ENCODE measurements around the gene ARFRP1. TPM values are rescaled to one million over a fixed set of nuclear protein-coding genes. Genes with fewer than 3 reads are reported as not detected.

Gene ARFRP1
- total RNA-seq, 2 donors from 2014 or later = 36.1 to 53.4 TPM

DNA sequence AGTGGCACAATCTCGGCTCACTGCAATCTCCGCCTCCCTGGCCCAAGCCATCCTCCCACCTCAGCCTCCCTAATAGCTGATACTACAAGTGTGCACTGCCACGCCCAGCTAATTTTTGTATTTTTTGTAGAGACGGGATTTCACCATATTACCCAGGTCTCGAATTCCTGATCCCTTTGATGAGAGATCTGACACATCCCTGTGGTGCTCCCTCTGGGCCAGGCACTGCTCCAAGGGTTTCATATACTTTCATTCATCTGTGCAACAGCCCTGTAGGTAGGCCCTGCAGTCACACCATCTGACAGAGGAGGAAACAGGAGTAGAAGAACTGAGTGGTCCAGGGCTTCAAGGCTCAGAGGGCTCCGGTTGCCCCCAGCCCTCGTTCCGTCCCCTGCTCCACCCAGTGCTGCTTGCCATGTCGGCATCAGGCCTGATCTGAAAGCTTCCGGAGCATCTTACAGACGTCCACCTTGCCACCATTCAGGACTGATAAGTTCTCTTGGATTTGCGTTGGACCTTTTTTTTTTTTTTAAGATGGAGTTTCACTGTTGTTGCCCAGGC, 3.4 kb upstream of the ARFRP1 start:
- peaks cover 4 to 10% of the 10 kb centered on the region in 2 donors for H3K9me3 Mint-ChIP-seq
- no peak for DNase-seq (ENCODE audit: low spot score in 2 of 2)

DNA sequence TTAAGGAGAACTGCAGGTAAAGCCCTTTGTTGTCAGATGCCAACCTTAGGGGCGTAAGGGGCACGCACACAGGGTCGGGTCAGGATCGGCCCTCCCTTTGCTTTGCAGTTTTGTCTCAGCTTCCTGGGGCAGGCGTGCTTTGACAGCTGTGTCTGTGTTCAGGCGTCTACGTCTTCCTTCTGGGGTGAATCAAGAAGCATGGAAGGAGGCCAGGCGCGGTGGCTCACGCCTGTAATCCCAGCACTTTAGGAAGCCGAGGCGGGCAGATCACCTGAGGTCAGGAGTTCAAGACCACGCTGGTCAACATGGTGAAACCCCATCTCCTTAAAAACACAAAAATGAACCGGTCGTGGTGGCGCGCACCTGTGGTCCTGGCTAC, 1.4 kb upstream of the ARFRP1 start:
- Mint-ChIP-seq H3K9me3 (peaks cover 0 to 6% of the 10 kb centered on the region in 2 donors), H3K36me3 (peaks cover 25 to 47% of the 10 kb centered on the region in 2 donors), H3K27ac (peak overlapping the region in 1 of 2 donors; percentile 91)
- ATAC-seq (no peak), DNase-seq (ENCODE audit: low spot score in 2 of 2) (no peak)

More for the DNA sequence above, 3.4 kb upstream of the ARFRP1 start:
- Mint-ChIP-seq H3K27ac (no peak overlapping the region), H3K36me3 (peaks cover 36 to 65% of the 10 kb centered on the region in 2 donors)
- ATAC-seq = no peak

DNA sequence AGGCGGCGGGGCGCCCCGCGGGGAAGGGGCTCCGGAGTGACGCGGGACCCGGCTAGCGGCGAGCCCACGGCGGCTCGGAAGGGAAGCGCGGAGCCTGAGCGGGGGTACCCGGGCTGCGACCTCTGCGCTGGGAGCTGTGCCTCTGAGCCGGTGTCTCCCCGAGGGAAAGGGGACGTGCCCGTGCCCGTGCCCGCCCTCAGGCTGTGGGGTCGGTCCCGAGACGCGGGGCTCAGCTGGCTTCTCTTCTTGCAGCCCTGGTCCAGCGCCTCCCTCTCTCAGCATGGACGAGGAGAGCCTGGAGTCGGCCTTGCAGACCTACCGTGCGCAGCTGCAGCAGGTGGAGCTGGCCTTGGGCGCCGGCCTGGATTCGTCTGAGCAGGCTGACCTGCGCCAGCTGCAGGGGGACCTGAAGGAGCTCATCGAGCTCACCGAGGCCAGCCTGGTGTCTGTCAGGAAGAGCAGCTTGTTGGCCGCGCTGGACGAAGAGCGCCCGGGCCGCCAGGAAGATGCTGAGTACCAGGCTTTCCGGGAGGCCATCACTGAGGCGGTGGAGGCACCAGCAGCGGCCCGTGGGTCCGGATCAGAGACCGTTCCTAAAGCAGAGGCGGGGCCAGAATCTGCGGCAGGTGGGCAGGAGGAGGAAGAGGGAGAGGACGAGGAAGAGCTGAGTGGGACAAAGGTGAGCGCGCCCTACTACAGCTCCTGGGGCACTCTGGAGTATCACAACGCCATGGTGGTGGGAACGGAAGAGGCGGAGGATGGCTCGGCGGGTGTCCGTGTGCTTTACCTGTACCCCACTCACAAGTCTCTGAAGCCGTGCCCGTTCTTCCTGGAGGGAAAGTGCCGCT, 749 bp upstream of the ARFRP1 start:
- H3K36me3 Mint-ChIP-seq = peaks cover 25 to 44% of the 10 kb centered on the region in 2 donors
- peak; percentile 4 to 11 for ATAC-seq

DNA sequence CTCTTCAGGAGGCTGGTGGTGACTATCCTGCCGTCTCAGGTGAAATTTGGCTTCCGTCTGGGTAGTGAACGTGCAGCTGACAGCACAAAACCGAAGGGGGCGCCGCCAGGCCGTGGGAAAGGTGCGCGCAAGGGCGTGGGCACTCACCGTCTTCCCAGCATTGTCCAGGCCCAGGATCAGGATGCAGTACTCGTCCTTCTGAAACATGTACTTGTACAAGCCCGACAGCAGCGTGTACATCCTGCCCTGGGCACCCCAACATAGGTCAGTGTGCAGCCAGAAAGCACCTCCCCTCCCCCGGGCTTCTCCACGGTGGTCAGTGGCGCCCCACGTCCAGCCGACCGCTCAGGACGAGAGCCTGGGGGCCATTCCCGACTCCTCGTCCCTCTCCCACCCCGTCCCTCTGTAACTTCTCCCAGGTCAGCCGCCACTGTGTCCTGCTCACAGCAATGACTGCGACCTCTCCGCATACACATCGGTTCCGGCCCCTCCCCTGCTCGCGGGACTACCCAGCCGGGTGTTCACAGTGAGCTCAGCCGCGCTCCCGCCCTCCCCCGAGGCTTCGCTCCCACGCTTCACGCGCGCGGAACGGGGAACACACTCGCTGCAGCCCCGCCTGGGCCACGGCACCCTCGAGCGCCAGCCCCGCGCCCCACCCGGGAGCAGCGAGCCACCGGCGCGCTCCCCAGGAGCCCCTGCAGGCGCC, 771 bp downstream of the ARFRP1 start:
- peak; percentile 65 to 77 for ATAC-seq
- DNase-seq (ENCODE audit: low spot score in 2 of 2) = peak; percentile 63 to 66
- peaks cover 0 to under 1% of the 10 kb centered on the region in 2 donors for H3K9me3 Mint-ChIP-seq
- H3K27ac Mint-ChIP-seq = peak overlapping the region; percentile 65 to 91
- peaks cover 18 to 32% of the 10 kb centered on the region in 2 donors for H3K36me3 Mint-ChIP-seq

More for the DNA sequence above, 749 bp upstream of the ARFRP1 start:
- Mint-ChIP-seq H3K9me3 (peaks cover 0 to 6% of the 10 kb centered on the region in 2 donors), H3K27ac (peak overlapping the region; percentile 91 to 93)
- DNase-seq (ENCODE audit: low spot score in 2 of 2) = peak; percentile 15 to 57

DNA sequence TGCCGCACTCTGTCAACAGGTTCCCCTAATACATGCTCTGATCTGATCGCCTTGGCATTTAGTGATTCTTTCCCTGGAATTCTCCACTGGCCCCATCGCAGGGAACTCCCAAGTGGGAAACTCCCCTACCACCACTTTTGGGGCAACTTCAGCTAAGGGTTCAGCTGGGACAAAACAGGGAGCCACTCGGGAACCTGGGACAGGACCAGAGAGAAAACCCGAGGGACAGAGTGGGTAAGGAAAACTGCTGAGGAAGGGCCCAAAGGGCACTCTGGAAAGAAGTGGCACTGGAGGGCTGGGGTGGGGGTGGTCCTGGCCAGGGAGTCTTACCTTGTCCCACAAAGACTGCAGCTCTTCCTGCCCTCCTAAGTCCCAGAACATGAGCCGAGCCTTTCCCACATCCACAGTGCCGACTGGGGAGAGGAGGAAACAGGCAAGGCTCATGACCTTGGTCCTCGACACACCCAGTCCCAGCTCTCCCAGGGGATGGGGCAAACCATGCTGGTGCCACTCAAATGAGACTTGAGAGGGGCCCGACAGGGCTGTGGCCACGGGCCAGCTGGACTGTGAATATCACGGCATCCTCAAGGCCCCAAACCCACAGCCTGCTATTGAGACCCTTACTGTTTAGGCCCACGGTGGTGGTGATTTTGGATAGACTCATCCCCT, 1.6 kb downstream of the ARFRP1 start:
- H3K27ac Mint-ChIP-seq = peak overlapping the region; percentile 65 to 91
- peaks cover 13 to 27% of the 10 kb centered on the region in 2 donors for H3K36me3 Mint-ChIP-seq
- no peaks in the 10 kb centered on the region for H3K9me3 Mint-ChIP-seq
- DNase-seq (ENCODE audit: low spot score in 2 of 2) (no peak), ATAC-seq (no peak)

DNA sequence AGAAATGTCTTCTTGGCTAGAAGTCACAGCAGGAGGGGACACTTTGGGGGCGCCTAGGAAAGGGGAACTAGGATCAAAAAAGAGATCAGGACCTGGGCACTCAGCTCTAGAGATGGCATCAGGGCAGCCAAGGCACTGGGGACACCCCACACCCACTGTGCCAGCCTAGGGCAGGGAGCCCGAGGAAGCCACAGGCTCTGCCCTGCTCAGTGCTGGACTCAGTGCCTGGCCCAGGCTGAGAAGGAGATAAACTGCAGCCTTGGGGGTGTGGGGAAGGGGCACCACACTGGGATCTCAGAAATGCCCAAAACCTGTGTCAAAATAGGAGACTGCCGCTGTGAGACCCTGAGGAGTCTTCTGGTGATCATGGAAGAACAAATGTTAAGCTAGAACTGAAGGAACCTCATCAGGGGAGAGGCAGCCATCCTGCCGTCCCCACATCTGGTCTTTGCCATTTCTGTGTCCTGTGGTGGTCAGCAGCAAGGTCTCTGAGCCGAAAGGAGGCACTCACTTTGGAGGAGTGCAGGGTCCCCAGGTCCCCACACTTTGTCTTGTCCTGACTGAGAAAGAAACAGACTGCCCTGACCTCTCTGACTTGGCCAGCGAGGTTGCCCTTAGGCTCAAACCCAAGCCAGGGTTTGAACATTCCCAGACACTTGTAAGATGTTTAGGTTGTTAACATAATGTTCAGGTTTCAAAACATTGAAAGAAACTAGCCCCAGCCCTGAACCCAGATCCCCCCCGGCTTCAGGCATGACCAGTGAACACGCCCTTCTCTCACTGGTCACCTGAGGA, 2.3 kb downstream of the ARFRP1 start:
- H3K9me3 Mint-ChIP-seq = no peaks in the 10 kb centered on the region
- peak overlapping the region; percentile 7 to 62 for H3K27ac Mint-ChIP-seq
- peaks cover 9 to 20% of the 10 kb centered on the region in 2 donors for H3K36me3 Mint-ChIP-seq
- ATAC-seq = no peak
- DNase-seq (ENCODE audit: low spot score in 2 of 2) = no peak

DNA sequence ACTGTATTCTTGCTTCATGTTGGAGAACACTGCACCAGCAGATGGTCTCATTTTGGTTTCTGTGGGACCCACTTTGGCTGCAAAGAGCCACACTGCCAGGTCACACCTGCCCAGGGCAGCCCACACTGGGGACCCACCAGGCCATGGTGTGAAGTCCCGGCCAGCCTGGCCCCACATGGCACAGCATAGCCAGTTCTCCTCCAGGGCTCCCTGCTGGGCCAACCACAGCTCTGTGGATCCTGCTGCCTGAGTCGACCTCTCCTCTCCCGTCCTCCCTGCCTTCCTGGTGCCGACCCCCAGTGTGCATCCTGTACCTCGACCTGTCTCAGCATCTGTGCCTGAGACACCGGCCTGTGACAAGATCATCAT, 3.0 kb downstream of the ARFRP1 start:
- H3K9me3 Mint-ChIP-seq = no peaks in the 10 kb centered on the region
- peak overlapping the region in 1 of 2 donors; percentile 7 for H3K27ac Mint-ChIP-seq
- no peak for ATAC-seq
- DNase-seq (ENCODE audit: low spot score in 2 of 2) = no peak
- H3K36me3 Mint-ChIP-seq = peaks cover 9 to 18% of the 10 kb centered on the region in 2 donors

DNA sequence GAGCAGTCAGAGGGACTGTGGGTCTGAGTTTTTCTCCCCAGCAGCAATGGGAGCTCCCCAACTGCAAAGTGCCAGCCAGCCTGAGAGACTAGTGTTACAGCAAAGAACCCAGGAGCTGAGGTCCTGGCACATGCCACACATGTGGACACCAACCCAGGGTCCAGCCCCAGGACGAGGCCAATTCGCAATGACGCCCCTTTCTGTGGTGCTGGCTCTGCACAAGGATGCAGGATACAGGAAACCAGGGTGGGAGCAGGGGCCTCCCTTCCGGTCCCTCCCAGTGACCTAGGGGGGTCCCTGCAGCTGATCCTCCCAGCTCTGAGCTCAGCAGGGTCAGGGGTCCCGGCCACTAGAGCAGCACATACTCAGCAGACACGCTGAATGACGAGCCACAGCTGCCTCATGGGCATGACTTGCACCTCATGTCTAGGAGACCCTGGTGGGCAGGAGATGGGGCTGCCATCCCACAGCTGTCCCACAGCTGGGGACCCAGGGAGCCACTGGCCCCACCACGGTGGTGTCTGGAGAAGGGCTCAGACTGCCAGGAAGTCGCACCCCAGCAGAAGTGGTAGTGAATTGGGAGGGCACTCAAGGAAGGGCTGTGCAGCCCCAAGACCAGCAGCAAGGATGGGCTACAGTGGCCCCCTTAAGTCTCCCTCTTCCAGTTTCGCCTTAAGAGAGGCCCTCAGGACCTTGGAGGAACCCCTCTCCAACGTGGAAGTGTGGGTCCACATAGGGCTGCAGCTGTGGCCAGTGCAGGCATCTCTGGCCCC, 3.6 kb downstream of the ARFRP1 start:
- DNase-seq (ENCODE audit: low spot score in 2 of 2) (no peak), ATAC-seq (no peak)
- Mint-ChIP-seq H3K36me3 (peaks cover 9 to 17% of the 10 kb centered on the region in 2 donors), H3K27ac (no peak overlapping the region), H3K9me3 (no peaks in the 10 kb centered on the region)

DNA sequence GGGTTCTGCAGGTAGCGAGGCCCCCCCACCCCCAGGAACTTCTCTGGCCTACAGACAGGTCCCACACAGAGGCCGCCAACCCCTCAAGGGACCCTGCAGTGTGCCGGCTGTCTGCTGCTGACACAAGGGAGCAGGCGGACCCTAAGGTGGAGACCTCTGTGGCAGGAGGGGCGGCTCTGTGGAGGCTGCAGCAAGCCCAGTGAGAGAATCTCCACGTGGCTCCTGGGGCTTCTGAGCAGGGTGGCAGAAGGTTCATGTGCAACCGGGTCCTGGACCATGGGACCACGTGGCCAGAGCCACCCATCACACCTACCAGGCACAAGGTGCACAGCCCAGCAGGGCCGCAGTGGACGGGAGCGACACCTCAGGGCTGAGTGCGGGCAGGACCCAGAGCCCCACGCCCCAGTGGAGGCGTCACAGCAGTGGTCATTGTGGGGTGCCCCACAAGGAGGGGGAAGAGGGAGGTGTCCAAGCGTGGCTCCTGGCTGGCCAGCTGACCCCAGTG, 4.3 kb downstream of the ARFRP1 start:
- Mint-ChIP-seq H3K27ac (no peak overlapping the region), H3K9me3 (no peaks in the 10 kb centered on the region), H3K36me3 (peaks cover 9 to 10% of the 10 kb centered on the region in 2 donors)
- no peak for ATAC-seq
- DNase-seq (ENCODE audit: low spot score in 2 of 2) = no peak

DNA sequence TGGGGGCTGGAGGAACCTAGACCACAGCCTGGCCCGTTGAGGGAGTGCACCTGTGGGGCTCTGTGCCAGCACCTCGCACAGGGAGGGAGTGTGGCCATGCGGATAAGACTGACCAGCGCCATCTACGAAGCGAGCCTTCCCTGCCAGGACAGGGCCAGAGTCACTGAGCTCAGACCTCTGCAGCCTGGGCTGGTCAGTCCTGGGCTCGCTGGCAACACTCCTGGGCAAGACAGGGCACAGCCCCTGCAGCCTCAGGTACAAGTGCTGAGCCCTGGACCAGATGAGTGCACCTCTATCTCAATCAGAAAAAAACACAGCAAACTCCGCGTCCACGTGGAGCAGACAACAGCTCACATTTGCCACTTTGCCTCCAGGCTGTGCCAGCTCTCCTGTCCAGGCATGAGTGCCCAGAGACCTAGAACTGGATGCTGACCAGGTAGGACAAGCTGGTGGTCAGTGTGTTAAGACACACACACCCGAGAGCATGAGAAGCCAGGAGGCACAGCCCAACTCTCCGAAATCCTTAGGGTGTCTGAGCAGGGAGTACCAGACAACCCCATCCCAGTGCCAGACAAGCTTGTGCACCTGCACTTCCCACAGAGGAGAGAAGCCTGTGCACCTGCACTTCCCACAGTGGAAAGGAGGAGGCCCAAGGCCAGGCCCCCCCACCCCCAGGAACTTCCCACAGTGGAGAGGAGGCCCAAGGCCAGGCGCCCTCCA, 4.9 kb downstream of the ARFRP1 start:
- Mint-ChIP-seq H3K9me3 (no peaks in the 10 kb centered on the region), H3K27ac (peak overlapping the region in 1 of 2 donors; percentile 54), H3K36me3 (peaks cover 7 to 9% of the 10 kb centered on the region in 2 donors)
- ATAC-seq (no peak), DNase-seq (ENCODE audit: low spot score in 2 of 2) (no peak)

DNA sequence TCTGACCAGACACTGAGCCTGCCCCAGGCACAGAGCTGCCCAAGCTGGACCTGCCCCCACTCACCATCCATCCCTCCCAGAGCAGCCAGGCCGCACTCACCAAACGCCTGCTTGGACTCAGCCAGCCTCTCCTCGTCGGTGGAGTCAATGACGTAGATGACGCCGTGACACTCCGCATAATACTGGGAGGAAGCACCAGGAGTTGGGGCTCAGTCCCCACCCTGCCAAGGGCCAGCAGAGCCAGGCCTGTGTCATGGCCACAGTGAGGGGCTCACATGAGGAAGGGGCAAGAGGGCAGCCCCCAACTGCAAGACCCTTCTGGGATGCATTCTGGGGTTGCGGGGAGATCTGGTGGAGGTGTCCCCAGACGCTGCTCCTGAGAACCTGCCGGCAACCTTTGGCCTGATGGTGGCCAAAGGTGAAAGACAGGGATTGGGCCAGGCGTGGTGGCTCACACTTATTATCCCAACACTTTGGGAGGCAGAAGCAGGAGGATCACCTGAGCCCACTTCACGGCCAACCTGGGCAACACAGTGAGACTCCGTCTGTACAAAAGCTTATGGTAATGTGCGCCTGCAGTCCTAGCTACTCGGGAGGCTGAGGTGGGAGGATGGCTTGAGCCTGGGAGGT, 5.6 kb downstream of the ARFRP1 start:
- H3K9me3 Mint-ChIP-seq = no peaks in the 10 kb centered on the region
- no peak for DNase-seq (ENCODE audit: low spot score in 2 of 2)
- H3K36me3 Mint-ChIP-seq = peaks cover 7 to 9% of the 10 kb centered on the region in 2 donors
- peak overlapping the region; percentile 54 to 94 for H3K27ac Mint-ChIP-seq
- ATAC-seq = no peak

DNA sequence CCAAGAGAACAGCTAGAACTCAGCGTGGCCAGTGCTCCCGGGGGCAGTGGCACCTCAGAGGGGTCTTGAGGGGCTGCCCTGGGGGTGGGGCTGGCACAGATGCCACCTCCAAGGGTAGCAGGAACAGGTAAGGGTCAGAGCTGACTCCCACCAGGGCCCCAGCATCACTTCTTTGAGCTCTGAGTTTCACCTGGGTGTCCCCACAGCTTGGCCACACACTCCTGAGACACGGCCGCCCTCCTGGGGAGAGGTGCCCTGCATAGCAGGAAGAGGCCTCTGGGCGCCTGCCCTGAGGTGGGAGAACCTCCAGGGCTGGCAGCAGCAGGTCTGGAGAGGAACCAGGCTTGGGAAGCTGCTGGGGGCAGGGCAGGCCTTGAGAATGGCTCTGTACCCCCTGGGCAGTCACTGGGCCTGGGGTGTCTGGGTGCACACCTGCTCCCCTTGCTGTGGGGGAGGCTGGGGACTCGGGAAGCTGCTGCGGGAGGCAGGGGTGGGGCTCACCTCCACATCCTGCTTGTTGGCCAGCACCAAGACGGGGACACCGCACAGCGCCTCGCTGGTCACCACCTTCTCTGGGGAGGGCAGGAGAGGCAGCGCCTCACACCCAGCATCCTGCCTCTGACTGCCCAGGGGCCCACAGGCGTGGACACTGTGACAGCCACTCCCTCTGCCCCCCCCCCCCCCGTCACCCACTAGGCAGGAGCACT, 6.3 kb downstream of the ARFRP1 start:
- no peak for DNase-seq (ENCODE audit: low spot score in 2 of 2)
- H3K9me3 Mint-ChIP-seq = no peaks in the 10 kb centered on the region
- H3K36me3 Mint-ChIP-seq = peaks cover 3% of the 10 kb centered on the region in 2 donors
- no peak for ATAC-seq
- H3K27ac Mint-ChIP-seq = no peak overlapping the region

DNA sequence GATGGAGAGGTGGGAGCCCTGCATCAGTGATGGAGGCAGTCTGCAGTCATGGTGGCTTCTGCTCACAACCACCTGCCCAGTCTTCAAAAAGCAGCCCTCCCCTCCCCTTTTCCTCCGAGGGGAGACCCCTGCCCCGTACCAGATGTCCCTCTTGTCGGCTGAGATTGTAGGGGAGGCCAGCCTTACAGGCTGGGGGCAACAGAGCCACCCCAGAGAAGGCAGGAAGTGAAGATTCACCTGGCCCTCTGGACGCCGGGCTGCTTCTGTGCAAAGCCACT, 6.8 kb downstream of the ARFRP1 start:
- Mint-ChIP-seq H3K9me3 (no peaks in the 10 kb centered on the region), H3K36me3 (no peaks in the 10 kb centered on the region), H3K27ac (no peak overlapping the region)
- DNase-seq (ENCODE audit: low spot score in 2 of 2) = no peak
- ATAC-seq = no peak

All from activated naive CD4-positive, alpha-beta T cell treated with anti-CD3 and anti-CD28 coated beads, Interleukin-2, amount 50 U/mL, for 72 hours (primary cell).